Activated B cell treated with CpG ODN at 0.5 μM for 24 hours (primary cell): Measurements from ENCODE around the gene LARGE1. TPM values are rescaled to one million over a fixed set of nuclear protein-coding genes. Genes with fewer than 3 reads are reported as not detected.

Experiments
- ATAC-seq: fragments of 200-7000 bp; cut with Tn5 transposase; one replicate; pipeline ENCODE4 v1.10.0; 2021; ENCODE audit warnings: low read depth, mild to moderate bottlenecking, moderate library complexity
- CTCF ChIA-PET: fragments of 350-600 bp; sonication (Branson Sonifier 250); formaldehyde crosslinking; loops from one replicate; lab custom pipeline; 2021; ENCODE audit warnings: antibody characterized with exemption; lab: Charles Lee
- POLR2A ChIA-PET: fragments of 350-600 bp; sonication (Branson Sonifier 250); formaldehyde crosslinking; loops from one replicate; lab custom pipeline; 2021; ENCODE audit warnings: antibody characterized with exemption; lab: Charles Lee
- DNase-seq: peaks from one replicate; pipeline ENCODE4 v3.0.0; 2022
- H3K27ac Mint-ChIP-seq: one replicate; pipeline ENCODE4 v1.8.0; 2020; ENCODE audit warnings: mixed read lengths
- H3K27me3 Mint-ChIP-seq: one replicate; pipeline ENCODE4 v1.8.0; 2021; ENCODE audit warnings: mixed read lengths
- H3K36me3 Mint-ChIP-seq: one replicate; pipeline ENCODE4 v1.8.0; 2021; ENCODE audit warnings: low read depth, mixed read lengths
- H3K4me1 Mint-ChIP-seq: one replicate; pipeline ENCODE4 v1.8.0; 2021; ENCODE audit warnings: mixed read lengths
- H3K4me3 Mint-ChIP-seq: one replicate; pipeline ENCODE4 v1.8.0; 2020; ENCODE audit warnings: mild to moderate bottlenecking, mixed read lengths
- H3K9me3 Mint-ChIP-seq: one replicate; pipeline ENCODE4 v1.8.0; 2020; ENCODE audit warnings: mixed read lengths
- intact Hi-C: fragments of 100-400 bp; cut with micrococcal nuclease; formaldehyde crosslinking; loops from one replicate; pipeline ENCODE4 v1.15.1; 2024
- total RNA-seq: library from RNA; stranded (reverse); gene quantifications from 2 replicates; pipeline ENCODE4 v1.2.3, GENCODE V29; 2022
- TF ChIP-seq, protein P1 (sequence below): fragments of 200-600 bp; IDR thresholded peaks from one replicate; pipeline ENCODE4 v1.8.0; 2022; ENCODE audit warnings: antibody characterized with exemption, mild to moderate bottlenecking

The LARGE1 gene
- total RNA-seq, 1 donor from 2014 or later: 22.2 TPM

DNA sequence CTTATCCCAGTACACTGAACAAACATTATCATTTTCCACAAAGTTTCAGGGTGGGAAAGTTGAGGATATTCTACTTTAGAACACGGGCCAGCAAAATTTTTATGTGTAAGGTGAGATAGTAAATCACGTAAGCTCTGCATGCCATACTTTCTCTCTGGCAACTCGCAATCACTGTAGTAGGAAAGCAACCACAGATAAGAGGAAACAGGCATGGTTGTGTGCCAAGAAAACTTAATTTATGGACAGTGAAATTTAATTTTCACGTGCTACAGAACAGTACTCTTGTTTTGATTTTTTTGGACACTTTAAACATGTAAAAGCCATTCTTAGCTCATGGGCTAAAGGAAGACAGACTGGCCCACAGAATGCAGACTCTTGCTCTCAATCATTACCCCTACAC, 82.5 kb downstream of the LARGE1 start:
- ATAC-seq: no peak
- Mint-ChIP-seq H3K4me3 (no peak overlapping the region), H3K36me3 (no peaks in the 10 kb centered on the region), H3K27me3 (no peaks in the 10 kb centered on the region), H3K27ac (no peak overlapping the region), H3K4me1 (peaks cover 34% of the 10 kb centered on the region), H3K9me3 (no peaks in the 10 kb centered on the region)
- ChIA-PET POLR2A (no interaction called here), CTCF (no interaction called here)
- no peak for DNase-seq
- intact Hi-C loops: no loop called here
- TF ChIP-seq, protein P1, sequence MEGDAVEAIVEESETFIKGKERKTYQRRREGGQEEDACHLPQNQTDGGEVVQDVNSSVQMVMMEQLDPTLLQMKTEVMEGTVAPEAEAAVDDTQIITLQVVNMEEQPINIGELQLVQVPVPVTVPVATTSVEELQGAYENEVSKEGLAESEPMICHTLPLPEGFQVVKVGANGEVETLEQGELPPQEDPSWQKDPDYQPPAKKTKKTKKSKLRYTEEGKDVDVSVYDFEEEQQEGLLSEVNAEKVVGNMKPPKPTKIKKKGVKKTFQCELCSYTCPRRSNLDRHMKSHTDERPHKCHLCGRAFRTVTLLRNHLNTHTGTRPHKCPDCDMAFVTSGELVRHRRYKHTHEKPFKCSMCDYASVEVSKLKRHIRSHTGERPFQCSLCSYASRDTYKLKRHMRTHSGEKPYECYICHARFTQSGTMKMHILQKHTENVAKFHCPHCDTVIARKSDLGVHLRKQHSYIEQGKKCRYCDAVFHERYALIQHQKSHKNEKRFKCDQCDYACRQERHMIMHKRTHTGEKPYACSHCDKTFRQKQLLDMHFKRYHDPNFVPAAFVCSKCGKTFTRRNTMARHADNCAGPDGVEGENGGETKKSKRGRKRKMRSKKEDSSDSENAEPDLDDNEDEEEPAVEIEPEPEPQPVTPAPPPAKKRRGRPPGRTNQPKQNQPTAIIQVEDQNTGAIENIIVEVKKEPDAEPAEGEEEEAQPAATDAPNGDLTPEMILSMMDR: no peak

DNA sequence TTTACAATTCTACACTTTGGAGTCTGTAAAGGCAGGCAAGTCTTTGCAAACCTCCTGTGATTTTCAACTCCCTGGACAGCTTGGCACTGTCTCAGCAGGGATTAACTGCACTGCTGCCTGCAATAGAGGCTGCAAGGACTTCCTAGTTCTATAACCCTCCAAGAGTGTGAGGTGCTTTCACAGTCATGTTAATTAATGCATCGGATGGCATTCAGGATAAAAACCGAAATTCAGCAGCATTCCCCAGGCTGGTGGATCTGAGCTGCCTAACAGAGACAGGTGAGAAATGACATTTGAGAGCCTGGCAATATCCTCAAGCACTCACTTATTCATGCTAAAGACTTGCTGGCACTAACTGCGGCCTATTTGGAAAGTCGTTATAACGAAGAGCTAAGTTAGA, 85.0 kb downstream of the LARGE1 start:
- Mint-ChIP-seq H3K36me3 (no peaks in the 10 kb centered on the region), H3K9me3 (no peaks in the 10 kb centered on the region), H3K27ac (no peak overlapping the region), H3K27me3 (no peaks in the 10 kb centered on the region), H3K4me1 (peaks cover 12% of the 10 kb centered on the region), H3K4me3 (no peak overlapping the region)
- ATAC-seq: no peak
- ChIA-PET CTCF (no interaction called here), POLR2A (no interaction called here)
- TF ChIP-seq, protein P1: no peak
- intact Hi-C loops: no loop called here
- DNase-seq: no peak

DNA sequence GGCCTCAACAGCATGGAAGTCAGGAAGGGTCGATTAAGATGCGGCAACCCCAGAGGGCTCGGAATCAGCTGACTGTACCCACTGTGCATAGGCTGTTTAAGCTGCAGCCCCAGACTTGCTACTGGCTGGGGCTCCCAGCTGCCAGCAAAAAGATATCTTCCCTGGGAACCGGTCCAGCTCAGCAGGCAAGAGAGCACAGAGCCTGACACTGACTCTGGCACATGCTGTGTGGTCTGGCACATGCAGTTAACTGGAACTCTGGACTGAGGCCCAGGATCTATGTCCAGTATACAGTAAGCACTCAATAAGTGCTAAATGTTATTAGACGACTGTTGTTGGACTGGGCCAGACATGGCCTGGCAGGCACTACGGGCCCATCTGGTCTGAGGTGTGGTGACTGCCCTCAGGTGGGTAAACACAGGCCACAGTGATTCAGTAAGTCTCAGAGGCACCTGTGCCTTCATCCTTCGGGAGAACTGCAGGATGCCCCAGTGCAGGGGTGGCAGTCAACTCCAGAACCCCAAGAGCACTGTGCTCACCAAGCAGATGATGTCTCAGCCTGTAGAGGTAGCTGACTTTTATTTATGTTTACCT, 87.6 kb downstream of the LARGE1 start:
- H3K4me3 Mint-ChIP-seq: no peak overlapping the region
- CTCF ChIA-PET: no interaction called here

DNA sequence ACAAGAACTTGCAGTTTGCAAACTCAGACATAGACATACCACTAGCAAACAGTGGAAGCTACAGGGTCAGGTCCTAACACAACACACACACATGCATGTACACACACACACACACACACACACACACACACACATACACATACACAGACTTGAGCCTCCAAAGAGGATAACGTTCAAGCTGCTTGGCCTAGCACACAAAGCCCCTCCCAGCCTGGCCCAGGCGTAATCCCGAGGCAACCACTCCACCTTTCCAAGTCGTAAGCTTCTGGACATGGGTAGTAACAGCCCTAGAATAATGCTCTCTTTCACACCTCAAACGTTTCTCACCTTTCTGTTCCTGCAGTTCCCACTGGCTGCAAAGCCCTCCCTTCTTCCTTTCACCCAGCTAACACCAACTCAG, 88.6 kb downstream of the LARGE1 start:
- Mint-ChIP-seq H3K27ac (no peak overlapping the region), H3K36me3 (peaks cover 7% of the 10 kb centered on the region), H3K4me1 (peaks cover 2% of the 10 kb centered on the region), H3K9me3 (no peaks in the 10 kb centered on the region), H3K27me3 (no peaks in the 10 kb centered on the region), H3K4me3 (no peak overlapping the region)
- TF ChIP-seq, protein P1: no peak
- DNase-seq (no peak), ATAC-seq (no peak)
- intact Hi-C loops: no loop called here
- CTCF ChIA-PET: no interaction called here
- POLR2A ChIA-PET: no interaction called here

More for the DNA sequence above, 87.6 kb downstream of the LARGE1 start:
- no peak for ATAC-seq
- no peaks in the 10 kb centered on the region for H3K27me3 Mint-ChIP-seq
- no peaks in the 10 kb centered on the region for H3K9me3 Mint-ChIP-seq
- POLR2A ChIA-PET: no interaction called here
- H3K4me1 Mint-ChIP-seq: peaks cover 3% of the 10 kb centered on the region
- intact Hi-C loops: no loop called here
- H3K36me3 Mint-ChIP-seq: peaks cover 5% of the 10 kb centered on the region
- H3K27ac Mint-ChIP-seq: no peak overlapping the region
- TF ChIP-seq, protein P1: no peak
- DNase-seq: no peak

DNA sequence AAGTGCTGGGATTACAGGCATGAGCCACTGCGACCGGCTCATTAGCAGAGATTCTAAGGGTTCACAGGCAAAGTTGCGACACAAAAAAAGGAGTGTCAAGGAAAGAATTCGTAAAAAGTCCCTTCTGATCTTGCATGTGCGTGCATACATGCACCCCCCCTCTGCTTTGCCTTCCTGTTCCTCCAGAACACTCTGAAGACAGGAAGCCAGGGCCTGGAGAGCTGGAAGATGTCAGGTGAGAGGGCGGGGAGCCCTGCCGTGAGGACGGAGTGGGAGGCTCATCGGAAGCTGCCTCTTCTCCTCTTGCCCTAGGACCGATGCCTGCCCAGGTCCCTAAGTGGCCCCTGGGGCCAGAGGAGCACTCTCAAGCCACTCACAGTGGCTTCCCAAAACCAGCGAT, 89.1 kb downstream of the LARGE1 start:
- Mint-ChIP-seq H3K9me3 (no peaks in the 10 kb centered on the region), H3K4me3 (no peak overlapping the region), H3K27ac (no peak overlapping the region), H3K36me3 (peaks cover 7% of the 10 kb centered on the region), H3K4me1 (peaks cover 2% of the 10 kb centered on the region), H3K27me3 (no peaks in the 10 kb centered on the region)
- intact Hi-C loops: no loop called here
- no peak for ATAC-seq
- DNase-seq: no peak
- TF ChIP-seq, protein P1: no peak
- CTCF ChIA-PET: no interaction called here
- POLR2A ChIA-PET: no interaction called here
